ENCODE results near the gene ZAR1L. TPM values are rescaled to one million over a fixed set of nuclear protein-coding genes. Genes with fewer than 3 reads are reported as not detected.
A peak's percentile ranks its signal among the peaks of the same experiment; 100 is the strongest.

The ZAR1L gene
- polyA plus RNA-seq, 1 donor from 2014 or later, result not detected

- no peaks in the 10 kb centered on the region for H3K36me3 ChIP-seq (ENCODE audit: insufficient read depth, low read length)
- H3K4me3 ChIP-seq (ENCODE audit: low read length), result no peak overlapping the region
- no peak overlapping the region for H3K4me2 ChIP-seq (ENCODE audit: low read length)
- no peaks in the 10 kb centered on the region for H3K79me2 ChIP-seq (replicated peaks; ENCODE audit: insufficient read depth, low read length)
- H3F3A ChIP-seq (ENCODE audit: insufficient read depth, low read length, poor library complexity, severe bottlenecking), result no peaks in the 10 kb centered on the region
- TF ChIP-seq MXI1 (conservative IDR thresholded peaks at IDR 0.05; ENCODE audit: poor library complexity, severe bottlenecking), result no peak
- no peak for TF ChIP-seq REST (IDR thresholded peaks at IDR 0.05; ENCODE audit: borderline replicate concordance)
- TF ChIP-seq SMC3 (conservative IDR thresholded peaks at IDR 0.05; ENCODE audit: poor library complexity), result peak; percentile 82
- TF ChIP-seq RAD21 (conservative IDR thresholded peaks at IDR 0.05), result peak; percentile 69
- peak; percentile 75 for TF ChIP-seq CTCF (IDR thresholded peaks at IDR 0.05; ENCODE audit: poor library complexity, severe bottlenecking)
- no peaks in the 10 kb centered on the region for H4K20me1 ChIP-seq (ENCODE audit: insufficient read depth)
- H3K9me2 ChIP-seq (ENCODE audit: insufficient read depth, low read length), result no peaks in the 10 kb centered on the region
- no peak overlapping the region for H3K27ac ChIP-seq (ENCODE audit: low read length)
- H3K9ac ChIP-seq (ENCODE audit: low read length), result no peak overlapping the region
- no peaks in the 10 kb centered on the region for H3K9me3 ChIP-seq (ENCODE audit: low read length)
- H3K27me3 ChIP-seq (ENCODE audit: insufficient read depth, low read depth, low read length), result no peaks in the 10 kb centered on the region
- H2AFZ ChIP-seq (ENCODE audit: low read depth, low read length), result no peak overlapping the region
Observed at GRCh38 chr13:32310134-32310706, 4.9 kb downstream of the ZAR1L start.

- H3K27ac ChIP-seq (ENCODE audit: low read length), result no peak overlapping the region
- H3K4me3 ChIP-seq (ENCODE audit: low read length), result no peak overlapping the region
- no peaks in the 10 kb centered on the region for H3K27me3 ChIP-seq (ENCODE audit: insufficient read depth, low read depth, low read length)
- no peaks in the 10 kb centered on the region for H4K20me1 ChIP-seq (ENCODE audit: insufficient read depth)
- no peaks in the 10 kb centered on the region for H3F3A ChIP-seq (ENCODE audit: insufficient read depth, low read length, poor library complexity, severe bottlenecking)
- no peak overlapping the region for H3K9ac ChIP-seq (ENCODE audit: low read length)
- H3K36me3 ChIP-seq (ENCODE audit: insufficient read depth, low read length), result no peaks in the 10 kb centered on the region
- H3K4me2 ChIP-seq (ENCODE audit: low read length), result no peak overlapping the region
- TF ChIP-seq CTCF (IDR thresholded peaks at IDR 0.05; ENCODE audit: poor library complexity, severe bottlenecking), result no peak
- no peak for TF ChIP-seq SMC3 (conservative IDR thresholded peaks at IDR 0.05; ENCODE audit: poor library complexity)
- TF ChIP-seq EP300 (conservative IDR thresholded peaks at IDR 0.05; ENCODE audit: poor library complexity, severe bottlenecking), result no peak
- TF ChIP-seq TAF1 (IDR thresholded peaks at IDR 0.05; ENCODE audit: low read depth), result no peak
- H3K9me3 ChIP-seq (ENCODE audit: low read length), result no peaks in the 10 kb centered on the region
- H3K9me2 ChIP-seq (ENCODE audit: insufficient read depth, low read length), result no peaks in the 10 kb centered on the region
- H2AFZ ChIP-seq (ENCODE audit: low read depth, low read length), result no peak overlapping the region
- H3K79me2 ChIP-seq (replicated peaks; ENCODE audit: insufficient read depth, low read length), result no peaks in the 10 kb centered on the region
Observed at GRCh38 chr13:32309312-32310133, 5.6 kb downstream of the ZAR1L start.

Measured in neural cell (in vitro differentiated cells).